Prostate gland (tissue), 2 donors: ENCODE data around the gene NXPE3. TPM values are rescaled to one million over a fixed set of nuclear protein-coding genes. Genes with fewer than 3 reads are reported as not detected.
"Not testable (repeated sequence)": the region's sequence is repeated elsewhere in the genome, so short reads cannot be mapped to it uniquely, and the experiment has no call there.

Experiments
- DNase-seq: peaks from one replicate; pipeline ENCODE4 v3.0.0-alpha.2; 2019; ENCODE audit warnings: low spot score
- H3K27ac ChIP-seq, 2 donors: fragments of 200-600 bp; sonication (generic); 2 replicates each; pipeline ENCODE4 v1.5.1; 2017 to 2019
- H3K27me3 ChIP-seq: fragments of 200-600 bp; sonication (generic); replicated peaks from 2 replicates; pipeline ENCODE4 v1.5.1; 2019; ENCODE audit not compliant: insufficient read depth
- H3K36me3 ChIP-seq, 2 donors: fragments of 200-600 bp; sonication (generic); 1 replicate in 1 of 2; 2 replicates in 1 of 2; pipeline versions ENCODE4 v1.5.1 to v1.8.1; 2017 to 2019
- H3K4me1 ChIP-seq: fragments of 200-600 bp; sonication (generic); replicated peaks from 2 replicates; pipeline ENCODE4 v1.5.1; 2019
- H3K4me3 ChIP-seq, 2 donors: fragments of 200-600 bp; sonication (generic); 2 replicates each; pipeline ENCODE4 v1.5.1; 2017 to 2019
- H3K9me3 ChIP-seq: fragments of 200-600 bp; sonication (generic); 2 replicates; pipeline ENCODE4 v1.5.1; 2017
- POLR2A ChIP-seq: fragments of 450-650 bp; IDR thresholded peaks from one replicate; pipeline ENCODE4 v1.6.1; 2016; ENCODE audit warnings: antibody characterized with exemption, mild to moderate bottlenecking
- POLR2AphosphoS5 ChIP-seq: sonication (generic); formaldehyde crosslinking; IDR thresholded peaks from one replicate; pipeline ENCODE4 v1.6.1; 2017; ENCODE audit warnings: antibody characterized with exemption
- WGBS: methylation state at CpG from one replicate; pipeline ENCODE4 v1.1.5; 2018; 5-methylcytosine and 5-hydroxymethylcytosine counted together
- intact Hi-C: fragments of 100-400 bp; cut with DNase I; formaldehyde crosslinking; loops from one replicate; pipeline ENCODE4 v1.14.2; 2022
- total RNA-seq, 2 donors: library from RNA; depleted of rRNA; stranded (reverse); fragments of >200 nt; gene quantifications; one replicate each; pipeline ENCODE4 v1.1.0, GENCODE V29; 2016
- TF ChIP-seq, protein P1 (sequence below), 4 experiments: fragments of 200-600 bp in 2 of 4; fragments of 450-650 bp in 2 of 4; sonication (generic) in 2 of 4; IDR thresholded peaks; 1 replicate in 3 of 4; 2 replicates in 1 of 4; pipeline ENCODE4 v1.5.1; 2016 to 2019; ENCODE audit warnings: antibody characterized with exemption in 4 of 4, mild to moderate bottlenecking in 2 of 4, moderate library complexity in 2 of 4

The NXPE3 gene
- total RNA-seq = 10 to 100 TPM in 1 of 2 donors, 1 to 10 TPM in 1; 7.8 to 14.1 TPM

DNA sequence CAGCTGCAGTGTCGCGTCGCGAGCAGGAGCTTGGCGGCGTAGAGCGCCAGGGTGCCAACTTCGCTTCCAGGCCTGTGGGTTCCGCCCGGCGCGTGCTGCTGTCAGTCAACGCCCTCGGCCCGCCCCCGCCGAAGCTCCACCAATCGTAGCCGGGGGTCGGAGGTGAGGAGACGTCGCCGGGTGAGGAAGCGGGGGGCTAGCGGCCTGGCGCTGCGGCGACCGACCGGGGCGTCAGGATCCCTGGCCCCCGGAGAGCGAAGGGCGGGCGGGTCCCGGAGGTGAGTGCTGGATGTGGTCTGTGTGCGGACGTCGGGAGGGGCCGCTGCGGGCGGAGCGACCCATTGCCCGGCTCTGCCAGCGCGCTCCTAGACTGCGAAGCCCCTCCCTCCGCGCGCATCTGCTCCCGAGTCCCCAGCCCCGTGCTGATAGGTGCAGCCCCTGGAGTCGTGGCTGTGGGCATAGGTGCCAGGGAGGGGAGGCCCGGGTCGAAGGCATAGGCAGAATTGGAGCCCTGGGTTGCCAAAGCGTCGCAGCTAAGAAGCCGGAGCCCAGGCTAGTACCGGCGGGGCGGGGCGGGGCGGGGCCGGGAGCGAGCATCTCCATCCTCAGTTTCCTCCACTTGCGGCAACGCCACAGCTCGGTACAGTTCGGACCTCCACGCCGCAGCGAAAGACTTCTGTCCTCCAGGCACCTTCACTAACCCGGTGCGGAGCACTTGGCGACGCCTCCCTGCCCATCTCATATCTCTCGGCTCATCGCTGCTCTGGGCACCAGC, at the start of gene NXPE3:
TSS of gene NXPE3 (plus strand) at position 165 of the 775 bp plus-strand sequence. CDS start 6,386 bp downstream, outside the sequence.
- H3K27ac ChIP-seq = peak within 1 kb of the TSS; percentile 76 to 85
- under 1% methylated on average over 66 of the region's 78 CpGs for WGBS
- H3K4me3 ChIP-seq = peak within 1 kb of the TSS; percentile 61 to 80
- no peaks in the 10 kb centered on the region for H3K4me1 ChIP-seq
- no peaks in the 10 kb centered on the region for H3K36me3 ChIP-seq
- peak; percentile 87 for DNase-seq
- TF ChIP-seq, protein P1, sequence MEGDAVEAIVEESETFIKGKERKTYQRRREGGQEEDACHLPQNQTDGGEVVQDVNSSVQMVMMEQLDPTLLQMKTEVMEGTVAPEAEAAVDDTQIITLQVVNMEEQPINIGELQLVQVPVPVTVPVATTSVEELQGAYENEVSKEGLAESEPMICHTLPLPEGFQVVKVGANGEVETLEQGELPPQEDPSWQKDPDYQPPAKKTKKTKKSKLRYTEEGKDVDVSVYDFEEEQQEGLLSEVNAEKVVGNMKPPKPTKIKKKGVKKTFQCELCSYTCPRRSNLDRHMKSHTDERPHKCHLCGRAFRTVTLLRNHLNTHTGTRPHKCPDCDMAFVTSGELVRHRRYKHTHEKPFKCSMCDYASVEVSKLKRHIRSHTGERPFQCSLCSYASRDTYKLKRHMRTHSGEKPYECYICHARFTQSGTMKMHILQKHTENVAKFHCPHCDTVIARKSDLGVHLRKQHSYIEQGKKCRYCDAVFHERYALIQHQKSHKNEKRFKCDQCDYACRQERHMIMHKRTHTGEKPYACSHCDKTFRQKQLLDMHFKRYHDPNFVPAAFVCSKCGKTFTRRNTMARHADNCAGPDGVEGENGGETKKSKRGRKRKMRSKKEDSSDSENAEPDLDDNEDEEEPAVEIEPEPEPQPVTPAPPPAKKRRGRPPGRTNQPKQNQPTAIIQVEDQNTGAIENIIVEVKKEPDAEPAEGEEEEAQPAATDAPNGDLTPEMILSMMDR (IDR thresholded peaks at IDR 0.05) = peak in 1 of 4 experiments; percentile 12
- TF ChIP-seq POLR2AphosphoS5 = peak; percentile 84
- peak; percentile 50 for TF ChIP-seq POLR2A
- H3K27me3 ChIP-seq = no peaks in the 10 kb centered on the region
- H3K9me3 ChIP-seq = no peaks in the 10 kb centered on the region
- intact Hi-C loops = loop anchor here (1.0 to 10.0 kb wide), 3 partner anchors 55 to 204 kb away; partner anchors contain the start of genes CEP97, PCNP and RPL24

GRCh38 chr3:101729586-101729985, 49.4 kb upstream of the NXPE3 start:
- Histone ChIP-seq H3K27me3 (no peaks in the 10 kb centered on the region), H3K9me3 (no peaks in the 10 kb centered on the region), H3K4me3 (no peak overlapping the region), H3K4me1 (no peaks in the 10 kb centered on the region), H3K27ac (no peak overlapping the region), H3K36me3 (no peaks in the 10 kb centered on the region)
- intact Hi-C loops = no loop called here
- DNase-seq = no peak
- TF ChIP-seq POLR2A = no peak
- TF ChIP-seq, protein P1 (IDR thresholded peaks at IDR 0.05) = no peak
- no peak for TF ChIP-seq POLR2AphosphoS5
- 95% methylated on average over 5 of the region's 5 CpGs for WGBS

DNA sequence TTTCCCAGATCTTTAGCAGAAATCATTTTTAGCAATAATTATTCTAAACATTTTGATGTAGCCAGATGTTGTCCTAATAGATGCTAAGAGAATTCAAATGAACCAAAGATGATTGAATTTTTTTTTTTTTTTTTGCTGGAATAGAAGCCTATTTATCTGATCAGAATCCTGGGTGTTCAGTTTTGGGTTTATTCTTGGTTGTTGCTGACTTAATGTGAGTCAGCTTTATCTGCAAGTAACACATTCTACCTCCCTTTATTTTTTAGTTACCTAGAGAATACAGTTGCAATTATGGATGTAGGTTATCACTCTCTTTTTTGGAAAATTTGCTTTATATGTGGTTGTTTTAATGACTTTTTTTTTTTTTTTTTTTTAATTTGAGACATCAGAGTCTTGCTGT, 48.2 kb upstream of the NXPE3 start:
- TF ChIP-seq, protein P1 (IDR thresholded peaks at IDR 0.05) = no peak
- no peak for TF ChIP-seq POLR2A
- no peak for TF ChIP-seq POLR2AphosphoS5
- H3K4me1 ChIP-seq = no peaks in the 10 kb centered on the region
- H3K27ac ChIP-seq = no peak overlapping the region
- no peak for DNase-seq
- H3K9me3 ChIP-seq = no peaks in the 10 kb centered on the region
- no peaks in the 10 kb centered on the region for H3K36me3 ChIP-seq
- H3K27me3 ChIP-seq = no peaks in the 10 kb centered on the region
- no peak overlapping the region for H3K4me3 ChIP-seq
- intact Hi-C loops = no loop called here

DNA sequence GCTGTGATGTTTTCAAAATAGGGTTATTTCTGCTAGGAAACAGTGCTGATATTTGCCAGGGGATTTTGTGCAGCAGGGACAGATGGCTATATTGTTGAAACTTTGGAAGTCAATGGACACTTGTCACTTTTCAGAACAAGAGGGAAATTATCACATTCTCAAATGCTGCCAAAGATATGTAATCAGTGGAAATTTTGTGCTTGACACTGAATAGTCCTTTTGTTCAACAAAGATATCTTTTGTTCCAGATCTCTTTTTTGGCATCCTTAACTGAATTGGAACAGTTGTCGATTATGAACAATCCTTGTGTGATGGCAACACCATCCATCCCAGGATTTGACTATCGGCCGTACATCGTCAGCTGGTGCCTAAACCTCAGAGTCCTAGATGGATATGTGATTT, 46.8 kb upstream of the NXPE3 start:
- Histone ChIP-seq H3K4me3 (no peak overlapping the region), H3K27ac (no peak overlapping the region), H3K4me1 (no peaks in the 10 kb centered on the region), H3K9me3 (no peaks in the 10 kb centered on the region), H3K36me3 (no peaks in the 10 kb centered on the region), H3K27me3 (no peaks in the 10 kb centered on the region)
- no peak for TF ChIP-seq POLR2AphosphoS5
- no peak for TF ChIP-seq POLR2A
- TF ChIP-seq, protein P1 (IDR thresholded peaks at IDR 0.05) = no peak
- 95% methylated on average over 4 of the region's 4 CpGs for WGBS
- DNase-seq = no peak
- intact Hi-C loops = no loop called here

GRCh38 chr3:101735833-101736232, 43.2 kb upstream of the NXPE3 start:
- Histone ChIP-seq H3K27ac (no peak overlapping the region), H3K4me3 (no peak overlapping the region), H3K27me3 (no peaks in the 10 kb centered on the region), H3K9me3 (no peaks in the 10 kb centered on the region), H3K36me3 (no peaks in the 10 kb centered on the region), H3K4me1 (no peaks in the 10 kb centered on the region)
- TF ChIP-seq POLR2A = no peak
- TF ChIP-seq, protein P1 (IDR thresholded peaks at IDR 0.05) = no peak
- TF ChIP-seq POLR2AphosphoS5 = no peak
- no peak for DNase-seq
- intact Hi-C loops = no loop called here
- 94% methylated on average over 10 of the region's 10 CpGs for WGBS

- DNase-seq, H3K4me1 ChIP-seq, H3K4me3 ChIP-seq, H3K27ac ChIP-seq, H3K36me3 ChIP-seq, H3K27me3 ChIP-seq, H3K9me3 ChIP-seq, intact Hi-C loops: not testable (repeated sequence)
- 94% methylated on average over 3 of the region's 3 CpGs for WGBS
Observed at GRCh38 chr3:101741914-101742313, 37.1 kb upstream of the NXPE3 start.
